OCI-LY7 (cell line): ENCODE data around the gene ISYNA1.

Source experiments
- CTCF ChIP-seq: fragments of 200-600 bp; sonication (generic); conservative IDR thresholded peaks from 2 replicates; pipeline ENCODE4 v1.5.1; 2014; ENCODE audit warnings: mild to moderate bottlenecking, antibody characterized with exemption, low read length, moderate library complexity, mixed read lengths
- EZH2phosphoT487 ChIP-seq: fragments of 200-600 bp; sonication (generic); IDR thresholded peaks from 2 replicates; pipeline ENCODE4 v1.6.1; 2018; ENCODE audit warnings: low read depth, borderline replicate concordance, mild to moderate bottlenecking, mixed run types, antibody characterized with exemption, low read length, moderate library complexity, mixed read lengths

- TF ChIP-seq CTCF (no peak), EZH2phosphoT487 (no peak)
Observed at GRCh38 chr19:18442941-18443340, 5.0 kb upstream of the ISYNA1 start.
